CD1c-positive myeloid dendritic cell (primary cell): ENCODE data around the gene RAB40C.

Experiments
- DNase-seq: peaks from one replicate; pipeline ENCODE4 v3.0.0-alpha.2; 2016; ENCODE audit errors: extremely low spot score

RAB40C gene

GRCh38 chr16:589658-590187, at the start of gene RAB40C:
Gene RAB40C, plus strand, starts transcription at chr16:590066. Its CDS starts 226 bp downstream, at chr16:590292.
- peak; percentile 98 for DNase-seq

GRCh38 chr16:540645-541340, 49.1 kb upstream of the RAB40C start:
- DNase-seq = no peak

- no peak for DNase-seq
These were observed 46.3 kb upstream of the RAB40C start for GRCh38 chr16:543301-544164.

- DNase-seq = no peak
These were observed 45.3 kb upstream of the RAB40C start for GRCh38 chr16:544517-544916.

- DNase-seq = peak; percentile 41
These were observed 42.7 kb upstream of the RAB40C start for GRCh38 chr16:546909-547770.

- DNase-seq = no peak
These were observed 41.3 kb upstream of the RAB40C start for GRCh38 chr16:548586-548985.

- no peak for DNase-seq
These were observed 40.2 kb upstream of the RAB40C start for GRCh38 chr16:549544-550263.

- no peak for DNase-seq
These were observed 38.7 kb upstream of the RAB40C start for GRCh38 chr16:551210-551609.

- DNase-seq = no peak
These were observed 37.7 kb upstream of the RAB40C start for GRCh38 chr16:552171-552570.

- DNase-seq = no peak
These were observed 36.1 kb upstream of the RAB40C start for GRCh38 chr16:553601-554296.

- no peak for DNase-seq
These were observed 35.6 kb upstream of the RAB40C start for GRCh38 chr16:554297-554621.

- DNase-seq = no peak
These were observed 35.1 kb upstream of the RAB40C start for GRCh38 chr16:554640-555365.

- no peak for DNase-seq
These were observed 34.1 kb upstream of the RAB40C start for GRCh38 chr16:555528-556473.

- no peak for DNase-seq
These were observed 33.2 kb upstream of the RAB40C start for GRCh38 chr16:556474-557173.

- no peak for DNase-seq
These were observed 32.2 kb upstream of the RAB40C start for GRCh38 chr16:557463-558297.

GRCh38 chr16:558298-559020, 31.4 kb upstream of the RAB40C start:
- DNase-seq = no peak

- no peak for DNase-seq
These were observed 30.9 kb upstream of the RAB40C start for GRCh38 chr16:559021-559380.
